ENCODE data around the gene WNT6.

The WNT6 gene

DNA sequence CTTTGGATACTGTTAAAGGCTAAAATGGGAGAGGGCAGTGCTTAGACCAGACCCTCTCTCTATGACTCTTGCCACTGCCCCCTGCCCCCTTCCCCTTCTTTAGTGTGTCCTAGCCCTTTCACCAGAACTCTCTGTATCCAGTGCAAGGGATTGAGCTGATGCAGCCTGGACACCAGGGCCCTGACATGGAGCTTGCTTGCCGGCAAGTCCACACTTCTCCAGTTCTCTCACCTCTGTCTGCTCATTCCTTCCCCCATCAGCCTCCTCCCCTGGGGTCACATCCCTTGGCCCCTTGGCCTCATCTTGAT lies 1.5 kb upstream of the WNT6 start:
- Histone ChIP-seq H4K20me1 (ENCODE audit: low read depth, low read length) (no peaks in the 10 kb centered on the region), H3K79me2 (ENCODE audit: insufficient read depth, low read length) (no peaks in the 10 kb centered on the region), H3F3A (ENCODE audit: insufficient read depth) (no peaks in the 10 kb centered on the region), H2AFZ (ENCODE audit: low read depth, low read length, severe bottlenecking) (no peak overlapping the region), H3K9me3 (ENCODE audit: insufficient read depth, low read length) (no peaks in the 10 kb centered on the region), H3K27ac (ENCODE audit: low read depth, low read length) (no peak overlapping the region), H3K4me2 (ENCODE audit: low read depth, low read length, poor library complexity, severe bottlenecking) (no peak overlapping the region), H3K36me3 (ENCODE audit: low read length) (no peaks in the 10 kb centered on the region), H3K9ac (ENCODE audit: low read length) (no peak overlapping the region), H3K4me3 (ENCODE audit: insufficient read depth, low read length, poor library complexity, severe bottlenecking) (no peak overlapping the region), H3K9me2 (replicated peaks; ENCODE audit: insufficient read depth, low read length) (no peaks in the 10 kb centered on the region), H3K27me3 (ENCODE audit: low read length) (no peaks in the 10 kb centered on the region)
- no peak for TF ChIP-seq EZH2phosphoT487 (conservative IDR thresholded peaks at IDR 0.05; ENCODE audit: low read length)
- TF ChIP-seq CTCF (IDR thresholded peaks at IDR 0.05; ENCODE audit: insufficient read depth, low read length, poor library complexity, severe bottlenecking): no peak

- Histone ChIP-seq H3K79me2 (ENCODE audit: insufficient read depth, low read length) (no peaks in the 10 kb centered on the region), H2AFZ (ENCODE audit: low read depth, low read length, severe bottlenecking) (no peak overlapping the region), H3K36me3 (ENCODE audit: low read length) (no peaks in the 10 kb centered on the region), H3K9me3 (ENCODE audit: insufficient read depth, low read length) (no peaks in the 10 kb centered on the region), H3K4me2 (ENCODE audit: low read depth, low read length, poor library complexity, severe bottlenecking) (no peak overlapping the region), H3K27me3 (ENCODE audit: low read length) (no peaks in the 10 kb centered on the region), H3K9me2 (replicated peaks; ENCODE audit: insufficient read depth, low read length) (no peaks in the 10 kb centered on the region), H3K4me3 (ENCODE audit: insufficient read depth, low read length, poor library complexity, severe bottlenecking) (no peak overlapping the region), H4K20me1 (ENCODE audit: low read depth, low read length) (no peaks in the 10 kb centered on the region), H3K9ac (ENCODE audit: low read length) (no peak overlapping the region), H3K27ac (ENCODE audit: low read depth, low read length) (no peak overlapping the region), H3F3A (ENCODE audit: insufficient read depth) (no peaks in the 10 kb centered on the region)
- no peak for TF ChIP-seq CTCF (IDR thresholded peaks at IDR 0.05; ENCODE audit: insufficient read depth, low read length, poor library complexity, severe bottlenecking)
These were observed 692 bp upstream of the WNT6 start for GRCh38 chr2:218858671-218859555.

DNA sequence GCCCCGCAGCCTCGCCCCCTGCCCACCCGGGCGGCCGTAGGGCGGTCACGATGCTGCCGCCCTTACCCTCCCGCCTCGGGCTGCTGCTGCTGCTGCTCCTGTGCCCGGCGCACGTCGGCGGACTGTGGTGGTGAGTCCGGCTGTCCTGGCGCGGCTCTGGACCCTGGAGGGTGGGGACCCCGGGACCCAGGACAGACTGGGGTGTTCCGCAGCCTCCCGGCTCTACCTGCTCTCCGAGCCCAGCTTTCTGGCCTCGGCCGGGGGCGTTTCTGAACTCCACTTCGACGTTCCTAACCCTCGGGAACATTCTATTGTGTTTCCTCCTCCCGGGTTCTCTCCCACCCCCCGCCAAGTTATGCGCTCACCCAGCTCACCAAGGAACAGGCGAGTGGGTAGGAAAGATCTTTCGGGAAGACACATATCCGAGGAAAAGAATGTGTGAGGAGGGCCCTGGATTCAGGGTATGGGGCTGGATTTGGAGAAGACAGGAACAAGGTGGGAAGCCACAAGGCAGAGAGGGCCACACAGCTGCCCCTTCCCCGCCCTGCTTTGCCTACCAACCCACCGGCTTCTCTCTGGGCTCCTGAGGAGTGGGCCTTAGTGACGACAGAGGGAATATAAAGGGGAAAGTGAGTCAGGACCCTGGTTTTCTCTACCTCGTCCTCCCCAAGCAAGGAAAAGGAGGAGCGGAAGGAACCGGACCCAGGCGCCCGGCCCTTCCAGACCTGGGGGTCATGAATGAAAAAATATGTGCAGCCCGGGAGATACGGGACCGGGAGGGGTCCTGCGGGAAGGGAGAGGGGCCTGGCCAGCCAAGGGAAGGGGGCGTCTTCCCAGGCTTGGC lies 605 bp downstream of the WNT6 start:
- TF ChIP-seq EZH2phosphoT487 (conservative IDR thresholded peaks at IDR 0.05; ENCODE audit: low read length) (no peak), CTCF (IDR thresholded peaks at IDR 0.05; ENCODE audit: insufficient read depth, low read length, poor library complexity, severe bottlenecking) (no peak)
- H3F3A ChIP-seq (ENCODE audit: insufficient read depth): no peaks in the 10 kb centered on the region
- no peak overlapping the region for H3K27ac ChIP-seq (ENCODE audit: low read depth, low read length)
- H3K79me2 ChIP-seq (ENCODE audit: insufficient read depth, low read length): no peaks in the 10 kb centered on the region
- H3K9me3 ChIP-seq (ENCODE audit: insufficient read depth, low read length): no peaks in the 10 kb centered on the region
- H3K36me3 ChIP-seq (ENCODE audit: low read length): no peaks in the 10 kb centered on the region
- H3K4me3 ChIP-seq (ENCODE audit: insufficient read depth, low read length, poor library complexity, severe bottlenecking): no peak overlapping the region
- H2AFZ ChIP-seq (ENCODE audit: low read depth, low read length, severe bottlenecking): no peak overlapping the region
- no peak overlapping the region for H3K4me2 ChIP-seq (ENCODE audit: low read depth, low read length, poor library complexity, severe bottlenecking)
- H3K27me3 ChIP-seq (ENCODE audit: low read length): no peaks in the 10 kb centered on the region
- H3K9ac ChIP-seq (ENCODE audit: low read length): no peak overlapping the region
- no peaks in the 10 kb centered on the region for H3K9me2 ChIP-seq (replicated peaks; ENCODE audit: insufficient read depth, low read length)
- H4K20me1 ChIP-seq (ENCODE audit: low read depth, low read length): no peaks in the 10 kb centered on the region
